Measurements from ENCODE around the gene MYORG.

Gene MYORG

DNA sequence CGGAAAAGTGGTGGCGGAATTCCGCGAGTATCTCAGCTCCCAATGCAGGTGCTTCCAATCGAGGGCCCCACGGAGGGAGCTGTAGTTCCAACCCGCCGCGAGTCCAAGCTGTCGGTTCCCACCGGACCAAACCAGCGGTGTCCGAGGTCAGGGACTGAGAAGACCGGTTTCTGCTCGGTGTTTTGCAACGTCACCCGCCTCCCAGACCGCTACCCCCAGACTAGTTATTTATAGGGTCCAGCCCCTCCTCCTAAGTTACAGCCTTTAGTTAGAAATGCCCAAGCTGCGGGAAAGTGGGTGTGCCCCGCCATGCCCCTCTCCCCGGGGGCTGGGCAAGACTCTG is 677 bp upstream of the MYORG start:
- H2AFZ ChIP-seq (ENCODE audit: low read length) = peak overlapping the region; percentile 89
- H4K20me1 ChIP-seq (ENCODE audit: insufficient read depth, low read length) = no peaks in the 10 kb centered on the region
- no peaks in the 10 kb centered on the region for H3K9me2 ChIP-seq (replicated peaks; ENCODE audit: insufficient read depth, low read length)
- peak overlapping the region; percentile 48; the same call in 1 of the 2 replicates for H3K9ac ChIP-seq (ENCODE audit: low read length)
- H3K4me1 ChIP-seq (ENCODE audit: low read length) = peaks cover 14% of the 10 kb centered on the region
- H3K9me3 ChIP-seq (replicated peaks; ENCODE audit: insufficient read depth, low read length) = no peaks in the 10 kb centered on the region
- H3K27ac ChIP-seq (ENCODE audit: low read length) = no peak overlapping the region
- H3K4me3 ChIP-seq (ENCODE audit: low read length) = peak overlapping the region; percentile 83
- TF ChIP-seq EZH2phosphoT487 (IDR thresholded peaks at IDR 0.05; ENCODE audit: low read length) (no peak), EZH2 (optimal IDR thresholded peaks at IDR 0.05; ENCODE audit: low read depth, low read length) (no peak)
- TF ChIP-seq, protein P1, sequence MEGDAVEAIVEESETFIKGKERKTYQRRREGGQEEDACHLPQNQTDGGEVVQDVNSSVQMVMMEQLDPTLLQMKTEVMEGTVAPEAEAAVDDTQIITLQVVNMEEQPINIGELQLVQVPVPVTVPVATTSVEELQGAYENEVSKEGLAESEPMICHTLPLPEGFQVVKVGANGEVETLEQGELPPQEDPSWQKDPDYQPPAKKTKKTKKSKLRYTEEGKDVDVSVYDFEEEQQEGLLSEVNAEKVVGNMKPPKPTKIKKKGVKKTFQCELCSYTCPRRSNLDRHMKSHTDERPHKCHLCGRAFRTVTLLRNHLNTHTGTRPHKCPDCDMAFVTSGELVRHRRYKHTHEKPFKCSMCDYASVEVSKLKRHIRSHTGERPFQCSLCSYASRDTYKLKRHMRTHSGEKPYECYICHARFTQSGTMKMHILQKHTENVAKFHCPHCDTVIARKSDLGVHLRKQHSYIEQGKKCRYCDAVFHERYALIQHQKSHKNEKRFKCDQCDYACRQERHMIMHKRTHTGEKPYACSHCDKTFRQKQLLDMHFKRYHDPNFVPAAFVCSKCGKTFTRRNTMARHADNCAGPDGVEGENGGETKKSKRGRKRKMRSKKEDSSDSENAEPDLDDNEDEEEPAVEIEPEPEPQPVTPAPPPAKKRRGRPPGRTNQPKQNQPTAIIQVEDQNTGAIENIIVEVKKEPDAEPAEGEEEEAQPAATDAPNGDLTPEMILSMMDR (IDR thresholded peaks at IDR 0.05; ENCODE audit: low read length) = no peak
- H3K79me2 ChIP-seq (ENCODE audit: low read length) = no peaks in the 10 kb centered on the region
- H3K36me3 ChIP-seq (replicated peaks; ENCODE audit: insufficient read depth, low read length) = no peaks in the 10 kb centered on the region
- no peak for DNase-seq
- H3K27me3 ChIP-seq (replicated peaks; ENCODE audit: insufficient read depth, low read length) = no peaks in the 10 kb centered on the region
- no peaks in the 10 kb centered on the region; the same call in 1 of the 2 replicates for H3F3A ChIP-seq (ENCODE audit: insufficient read depth, low read length)
- H3K4me2 ChIP-seq (ENCODE audit: low read depth, low read length) = peak overlapping the region; percentile 93

DNA sequence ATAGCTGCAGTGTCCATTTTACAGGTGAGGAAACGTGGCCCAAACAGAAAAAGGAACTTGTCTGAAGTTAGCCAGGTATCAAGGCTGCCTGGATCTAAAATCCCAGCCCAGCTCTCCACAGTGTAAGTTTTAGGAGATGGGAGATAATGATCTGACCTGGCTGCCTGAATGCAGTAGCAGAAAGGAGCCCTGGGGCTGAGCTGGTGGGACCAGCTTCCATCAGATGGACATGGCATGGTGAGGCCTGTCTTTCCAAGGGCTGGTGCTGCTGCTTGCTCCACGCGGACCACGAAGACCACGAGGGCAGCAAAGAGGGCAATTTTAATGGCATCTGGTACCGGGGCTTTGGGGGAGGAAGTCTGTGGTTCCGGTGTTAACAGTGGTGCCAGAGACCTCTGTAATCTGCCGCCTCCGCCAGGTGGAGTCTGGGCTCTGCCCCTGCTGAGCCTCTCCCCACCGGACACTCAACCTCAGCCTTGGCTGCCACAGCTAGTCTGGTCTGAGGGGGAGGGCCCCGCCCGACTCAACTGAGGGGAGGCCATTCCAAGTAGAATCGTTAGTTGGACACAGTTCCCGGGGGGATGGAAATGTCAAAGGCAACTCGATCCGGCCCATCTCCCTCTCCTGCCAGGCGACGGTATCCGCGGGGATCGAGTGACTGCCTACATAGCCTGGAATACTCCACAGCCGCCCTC is 650 bp downstream of the MYORG start:
- H3K4me1 ChIP-seq (ENCODE audit: low read length) = peaks cover 12% of the 10 kb centered on the region
- H2AFZ ChIP-seq (ENCODE audit: low read length) = peak overlapping the region; percentile 84
- DNase-seq = peak; percentile 80
- H3K4me3 ChIP-seq (ENCODE audit: low read length) = peak overlapping the region; percentile 83
- H3K9me3 ChIP-seq (replicated peaks; ENCODE audit: insufficient read depth, low read length) = no peaks in the 10 kb centered on the region
- H3K9me2 ChIP-seq (replicated peaks; ENCODE audit: insufficient read depth, low read length) = no peaks in the 10 kb centered on the region
- no peaks in the 10 kb centered on the region for H3K27me3 ChIP-seq (replicated peaks; ENCODE audit: insufficient read depth, low read length)
- no peaks in the 10 kb centered on the region for H3K79me2 ChIP-seq (ENCODE audit: low read length)
- H3K27ac ChIP-seq (ENCODE audit: low read length) = peak overlapping the region; percentile 8; the same call in 1 of the 2 replicates
- peak overlapping the region; percentile 93 for H3K4me2 ChIP-seq (ENCODE audit: low read depth, low read length)
- no peaks in the 10 kb centered on the region; the same call in 1 of the 2 replicates for H3F3A ChIP-seq (ENCODE audit: insufficient read depth, low read length)
- H4K20me1 ChIP-seq (ENCODE audit: insufficient read depth, low read length) = no peaks in the 10 kb centered on the region
- H3K36me3 ChIP-seq (replicated peaks; ENCODE audit: insufficient read depth, low read length) = no peaks in the 10 kb centered on the region
- TF ChIP-seq EZH2 (optimal IDR thresholded peaks at IDR 0.05; ENCODE audit: low read depth, low read length) = no peak
- TF ChIP-seq EZH2phosphoT487 (IDR thresholded peaks at IDR 0.05; ENCODE audit: low read length) = no peak
- TF ChIP-seq, protein P1 (IDR thresholded peaks at IDR 0.05; ENCODE audit: low read length) = peak; percentile 60
- H3K9ac ChIP-seq (ENCODE audit: low read length) = peak overlapping the region; percentile 58

DNA sequence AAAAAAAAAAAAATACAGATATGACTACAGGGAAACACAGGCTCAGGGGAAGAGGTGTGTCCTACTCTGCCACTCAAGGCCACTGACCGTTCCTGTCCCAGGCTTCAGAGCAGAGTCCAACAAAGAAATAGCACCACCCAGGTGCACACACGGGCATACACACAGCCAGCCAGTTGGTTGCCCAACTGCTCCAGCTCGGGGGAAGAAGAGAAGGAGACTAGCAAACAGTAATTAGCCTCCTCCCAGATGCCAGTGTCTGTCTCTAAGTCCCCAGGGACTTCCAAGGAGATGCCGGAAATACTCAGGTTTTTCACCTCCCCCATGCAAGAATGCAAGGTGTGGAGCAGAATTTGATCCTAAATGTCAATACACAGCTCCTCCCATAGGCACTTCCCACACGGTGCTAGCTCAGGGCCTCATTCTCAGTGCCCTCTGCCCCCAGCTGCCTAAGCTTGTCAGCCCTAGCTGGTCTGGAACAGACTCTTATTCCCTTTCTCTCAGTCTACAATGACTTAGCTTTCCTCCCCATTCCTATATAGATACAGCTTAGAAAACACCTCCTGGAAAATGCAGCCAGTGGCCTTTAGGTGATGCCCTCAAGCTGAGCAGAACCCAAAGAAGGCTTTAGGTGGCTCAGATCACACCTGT is 1.7 kb downstream of the MYORG start:
- no peak overlapping the region for H3K4me3 ChIP-seq (ENCODE audit: low read length)
- H3K4me1 ChIP-seq (ENCODE audit: low read length) = peaks cover 4% of the 10 kb centered on the region
- H3K9me3 ChIP-seq (replicated peaks; ENCODE audit: insufficient read depth, low read length) = no peaks in the 10 kb centered on the region
- H3K9ac ChIP-seq (ENCODE audit: low read length) = no peak overlapping the region
- H3K4me2 ChIP-seq (ENCODE audit: low read depth, low read length) = 0 out of 2 replicates have a peak overlapping the region, but pooled peaks have one; percentile 93
- no peaks in the 10 kb centered on the region for H3K79me2 ChIP-seq (ENCODE audit: low read length)
- no peak overlapping the region for H3K27ac ChIP-seq (ENCODE audit: low read length)
- H3K27me3 ChIP-seq (replicated peaks; ENCODE audit: insufficient read depth, low read length) = no peaks in the 10 kb centered on the region
- H3K9me2 ChIP-seq (replicated peaks; ENCODE audit: insufficient read depth, low read length) = no peaks in the 10 kb centered on the region
- no peaks in the 10 kb centered on the region; the same call in 1 of the 2 replicates for H3F3A ChIP-seq (ENCODE audit: insufficient read depth, low read length)
- no peaks in the 10 kb centered on the region for H3K36me3 ChIP-seq (replicated peaks; ENCODE audit: insufficient read depth, low read length)
- H2AFZ ChIP-seq (ENCODE audit: low read length) = no peak overlapping the region
- TF ChIP-seq, protein P1 (IDR thresholded peaks at IDR 0.05; ENCODE audit: low read length) = no peak; the same call in 1 of the 2 replicates
- TF ChIP-seq EZH2 (optimal IDR thresholded peaks at IDR 0.05; ENCODE audit: low read depth, low read length) = no peak
- no peak for TF ChIP-seq EZH2phosphoT487 (IDR thresholded peaks at IDR 0.05; ENCODE audit: low read length)
- no peak for DNase-seq
- H4K20me1 ChIP-seq (ENCODE audit: insufficient read depth, low read length) = no peaks in the 10 kb centered on the region

All from MM.1S (cell line).